Measurements from ENCODE around the gene DPYD.

- TF ChIP-seq CTCF (conservative IDR thresholded peaks at IDR 0.05 in 1 of 2, IDR thresholded peaks at IDR 0.05 in 1 of 2; ENCODE audit: extremely low read depth in 1 of 2, insufficient read depth in 1 of 2, low read depth in 1 of 2, low read length in 2 of 2) = no peak
- TF ChIP-seq EZH2 (IDR thresholded peaks at IDR 0.05; ENCODE audit: borderline replicate concordance, low read length) = no peak
Measured at GRCh38 chr1:97929874-97930851, 9.3 kb upstream of the DPYD start.

Measured in mammary epithelial cell (primary cell).